Mucosa of descending colon (tissue), 3 donors: ENCODE measurements around the gene PAX2. TPM values are rescaled to one million over a fixed set of nuclear protein-coding genes. Genes with fewer than 3 reads are reported as not detected.

Experiments
- ATAC-seq: fragments of 200-7000 bp; cut with Tn5 transposase; one replicate; pipeline ENCODE4 v1.9.1; 2020; ENCODE audit warnings: mild to moderate bottlenecking, moderate library complexity
- DNase-seq, 3 donors: peaks; one replicate each; pipeline ENCODE4 v3.0.0-alpha.2; 2020
- H3K36me3 ChIP-seq: fragments of 200-600 bp; one replicate; pipeline ENCODE4 v1.8.0; 2021; ENCODE audit warnings: low read depth, mild to moderate bottlenecking
- H3K4me1 ChIP-seq: fragments of 200-600 bp; one replicate; pipeline ENCODE4 v1.8.0; 2021; ENCODE audit warnings: low read depth, mild to moderate bottlenecking
- H3K4me3 ChIP-seq: fragments of 200-600 bp; one replicate; pipeline ENCODE4 v1.8.0; 2021; ENCODE audit warnings: mild to moderate bottlenecking
- H3K9me3 ChIP-seq: fragments of 200-600 bp; one replicate; pipeline ENCODE4 v1.8.0; 2021; ENCODE audit warnings: mild to moderate bottlenecking
- CTCF ChIP-seq: fragments of 200-600 bp; IDR thresholded peaks from one replicate; pipeline ENCODE4 v1.8.0; 2022; ENCODE audit warnings: antibody characterized with exemption, mild to moderate bottlenecking
- intact Hi-C, 2 donors: fragments of 100-400 bp; cut with DNase I in 1 of 2; cut with micrococcal nuclease in 1 of 2; formaldehyde crosslinking; loops; one replicate each; pipeline versions ENCODE4 v1.11.0 to v1.11.1; 2022; cut with DNase I, micrococcal nuclease
- total RNA-seq, 3 donors: library from RNA; stranded (reverse); fragmentation: NEBNext Ultra II Directional in 2 of 3; extraction: Animal tissue kit (Norgen Biotek cat#: 25700) in 2 of 3; gene quantifications; one replicate each; pipeline versions ENCODE4 v1.2.1 to v1.2.4, GENCODE V29; 2021 to 2023
- donor health status: DM: no; HTN: no; CAD: no; lungs with moderate emphysema.
- donor health status: DM: no; HTN: no; CAD: no.
- donor health status: DM: no; HTN: yes; CAD: no.

Gene PAX2
- total RNA-seq, 3 donors from 2014 or later, result not detected

- H3K36me3 ChIP-seq, result no peaks in the 10 kb centered on the region
- intact Hi-C loops, result no loop called here
- DNase-seq, result peak in 2 of 3 donors; percentile 49 to 55
Observed at GRCh38 chr10:100826983-100827818, 81.8 kb downstream of the PAX2 start.

GRCh38 chr10:100827819-100828737 lies 82.7 kb downstream of the PAX2 start:
- DNase-seq (peak in 2 of 3 donors; percentile 35 to 53), ATAC-seq (peak; percentile 70)
- H3K4me3 ChIP-seq, result no peak overlapping the region
- no peaks in the 10 kb centered on the region for H3K9me3 ChIP-seq
- H3K4me1 ChIP-seq, result peaks cover 33% of the 10 kb centered on the region
- no peaks in the 10 kb centered on the region for H3K36me3 ChIP-seq
- intact Hi-C loops, result no loop called here
- TF ChIP-seq CTCF, result no peak

More at GRCh38 chr10:100826983-100827818, 81.8 kb downstream of the PAX2 start:
- Histone ChIP-seq H3K4me1 (peaks cover 33% of the 10 kb centered on the region), H3K4me3 (no peak overlapping the region), H3K9me3 (no peaks in the 10 kb centered on the region)
- peak; percentile 78 for ATAC-seq
- no peak for TF ChIP-seq CTCF

- ATAC-seq, result peak; percentile 31
Observed at GRCh38 chr10:100828738-100829096, 83.3 kb downstream of the PAX2 start.

GRCh38 chr10:100829097-100829870 lies 83.9 kb downstream of the PAX2 start:
- Histone ChIP-seq H3K36me3 (no peaks in the 10 kb centered on the region), H3K4me3 (no peak overlapping the region), H3K9me3 (no peaks in the 10 kb centered on the region), H3K4me1 (peaks cover 33% of the 10 kb centered on the region)
- TF ChIP-seq CTCF, result no peak
- ATAC-seq, result no peak
- intact Hi-C loops, result no loop called here
- DNase-seq, result no peak

More at GRCh38 chr10:100828738-100829096, 83.3 kb downstream of the PAX2 start:
- H3K9me3 ChIP-seq, result no peaks in the 10 kb centered on the region
- peak in 1 of 3 donors; percentile 30 for DNase-seq
- intact Hi-C loops, result no loop called here
- no peak overlapping the region for H3K4me3 ChIP-seq
- no peaks in the 10 kb centered on the region for H3K36me3 ChIP-seq
- TF ChIP-seq CTCF, result no peak
- H3K4me1 ChIP-seq, result peaks cover 33% of the 10 kb centered on the region
